CD14-positive monocyte (primary cell): Measurements from ENCODE around the gene MOB3B. TPM values are rescaled to one million over a fixed set of nuclear protein-coding genes. Genes with fewer than 3 reads are reported as not detected.

Experiments used
- DNase-seq, 3 donors: peaks; one replicate each; pipeline ENCODE4 v3.0.0-alpha.2; 2011 to 2022
- H2AFZ ChIP-seq: 2 replicates; pipeline ENCODE4 v1.6.0; 2012; ENCODE audit warnings: mild to moderate bottlenecking, low read depth, low read length, inconsistent platforms; ENCODE audit not compliant: insufficient read depth, poor library complexity, severe bottlenecking
- H3K27ac ChIP-seq, 2 donors: 1 replicate in 1 of 2; 2 replicates in 1 of 2; pipeline ENCODE4 v1.5.1; 2012 to 2013; ENCODE audit warnings: low read length in 2 of 2, control low read depth in 1 of 2, inconsistent platforms in 1 of 2, low read depth in 1 of 2, mild to moderate bottlenecking in 1 of 2
- H3K27me3 ChIP-seq, 2 donors: one replicate each; pipeline versions ENCODE4 v1.6.0 to v1.6.1; 2011 to 2013; ENCODE audit warnings: low read length in 2 of 2; ENCODE audit not compliant: control insufficient read depth in 2 of 2, insufficient read depth in 2 of 2
- H3K36me3 ChIP-seq, 2 donors: replicated peaks in 1 of 2; 1 replicate in 1 of 2; 2 replicates in 1 of 2; pipeline versions ENCODE4 v1.5.1 to v1.6.1; 2012 to 2013; ENCODE audit warnings: low read length in 2 of 2, control low read depth in 1 of 2, inconsistent platforms in 1 of 2, mild to moderate bottlenecking in 1 of 2; ENCODE audit not compliant: insufficient read depth in 2 of 2, control insufficient read depth in 1 of 2
- H3K4me1 ChIP-seq, 2 donors: 1 replicate in 1 of 2; 2 replicates in 1 of 2; pipeline versions ENCODE4 v1.5.1 to v1.6.1; 2012 to 2013; ENCODE audit warnings: low read length in 2 of 2, control low read depth in 1 of 2, inconsistent platforms in 1 of 2, mild to moderate bottlenecking in 1 of 2, moderate library complexity in 1 of 2; ENCODE audit not compliant: insufficient read depth in 2 of 2, control insufficient read depth in 1 of 2
- H3K4me2 ChIP-seq: replicated peaks from 2 replicates; pipeline ENCODE3; 2012; ENCODE audit warnings: low read length, moderate library complexity, mild to moderate bottlenecking; ENCODE audit not compliant: poor library complexity, severe bottlenecking; ENCODE audit errors: extremely low read depth
- H3K4me3 ChIP-seq, 3 experiments: fragments of 200-600 bp in 1 of 3; sonication (generic) in 1 of 3; replicated peaks in 1 of 3; 1 replicate in 2 of 3; 2 replicates in 1 of 3; pipeline ENCODE4 v1.5.1; 2011 to 2013; ENCODE audit warnings: low read length in 3 of 3, mild to moderate bottlenecking in 3 of 3, control low read depth in 2 of 3, low read depth in 2 of 3, inconsistent platforms in 1 of 3, moderate library complexity in 1 of 3
- H3K79me2 ChIP-seq: 2 replicates; pipeline ENCODE4 v1.6.0; 2012; ENCODE audit warnings: mild to moderate bottlenecking, control low read depth, inconsistent platforms, low read length, moderate library complexity; ENCODE audit not compliant: insufficient read depth
- H3K9ac ChIP-seq: 2 replicates; pipeline ENCODE4 v1.6.0; 2017; ENCODE audit warnings: low read length, mild to moderate bottlenecking; ENCODE audit not compliant: insufficient read depth, poor library complexity, severe bottlenecking
- H3K9me3 ChIP-seq, 2 donors: replicated peaks in 1 of 2; 1 replicate in 1 of 2; 2 replicates in 1 of 2; pipeline versions ENCODE4 v1.5.1 to v1.6.1; 2012 to 2013; ENCODE audit warnings: low read length in 2 of 2, control low read depth in 1 of 2; ENCODE audit not compliant: control insufficient read depth in 1 of 2, insufficient read depth in 1 of 2
- H4K20me1 ChIP-seq: 2 replicates; pipeline ENCODE4 v1.6.0; 2012; ENCODE audit warnings: mild to moderate bottlenecking, low read length, control low read depth, moderate library complexity; ENCODE audit not compliant: insufficient read depth
- H3K27ac Mint-ChIP-seq, 7 donors: one replicate each; pipeline ENCODE4 v1.8.0; 2020; ENCODE audit warnings: mild to moderate bottlenecking in 7 of 7, mixed read lengths in 7 of 7, moderate library complexity in 6 of 7, inconsistent platforms in 2 of 7
- H3K27me3 Mint-ChIP-seq, 3 donors: one replicate each; pipeline ENCODE4 v1.8.0; 2021 to 2022; ENCODE audit warnings: low read depth in 3 of 3, mild to moderate bottlenecking in 3 of 3, mixed read lengths in 3 of 3, moderate library complexity in 3 of 3, inconsistent platforms in 1 of 3
- H3K36me3 Mint-ChIP-seq, 2 donors: one replicate each; pipeline ENCODE4 v1.8.0; 2020; ENCODE audit warnings: mixed read lengths in 2 of 2, inconsistent platforms in 1 of 2, mild to moderate bottlenecking in 1 of 2
- H3K4me1 Mint-ChIP-seq: one replicate; pipeline ENCODE4 v1.8.0; 2020; ENCODE audit warnings: mild to moderate bottlenecking, mixed read lengths
- H3K4me3 Mint-ChIP-seq, 2 donors: one replicate each; pipeline ENCODE4 v1.8.0; 2020; ENCODE audit warnings: mild to moderate bottlenecking in 2 of 2, mixed read lengths in 2 of 2, moderate library complexity in 1 of 2
- H3K9me3 Mint-ChIP-seq, 7 donors: one replicate each; pipeline ENCODE4 v1.8.0; 2020 to 2022; ENCODE audit warnings: mixed read lengths in 7 of 7, mild to moderate bottlenecking in 6 of 7, moderate library complexity in 6 of 7, inconsistent platforms in 2 of 7
- CTCF ChIP-seq: fragments of 200-600 bp; IDR thresholded peaks from one replicate; pipeline ENCODE4 v1.8.0; 2022; ENCODE audit warnings: antibody characterized with exemption, mild to moderate bottlenecking
- WGBS: methylation state at CpG from one replicate; pipeline ENCODE4 v1.1.5; 2013; ENCODE audit warnings: missing lambda C conversion rate; ENCODE audit not compliant: insufficient coverage; 5-methylcytosine and 5-hydroxymethylcytosine counted together
- intact Hi-C, 2 donors: fragments of 100-400 bp; cut with micrococcal nuclease; formaldehyde crosslinking; loops; one replicate each; pipeline versions ENCODE4 v1.15.0 to v1.15.1; 2023
- polyA plus RNA-seq, 3 donors: library from polyadenylated mRNA; depleted of rRNA in 1 of 3; unstranded in 2 of 3; stranded (reverse) in 1 of 3; fragments of 300-500 nt in 2 of 3; fragments of >200 nt in 1 of 3; fragmentation: Illumina TruSeq in 2 of 3; gene quantifications; 1 replicate in 2 of 3; 2 replicates in 1 of 3; pipeline ENCODE4 v1.2.3, GENCODE V29; 2012 to 2021

Gene MOB3B
- polyA plus RNA-seq, 3 donors, result 1.2 to 2.2 (median 1.4) TPM

DNA sequence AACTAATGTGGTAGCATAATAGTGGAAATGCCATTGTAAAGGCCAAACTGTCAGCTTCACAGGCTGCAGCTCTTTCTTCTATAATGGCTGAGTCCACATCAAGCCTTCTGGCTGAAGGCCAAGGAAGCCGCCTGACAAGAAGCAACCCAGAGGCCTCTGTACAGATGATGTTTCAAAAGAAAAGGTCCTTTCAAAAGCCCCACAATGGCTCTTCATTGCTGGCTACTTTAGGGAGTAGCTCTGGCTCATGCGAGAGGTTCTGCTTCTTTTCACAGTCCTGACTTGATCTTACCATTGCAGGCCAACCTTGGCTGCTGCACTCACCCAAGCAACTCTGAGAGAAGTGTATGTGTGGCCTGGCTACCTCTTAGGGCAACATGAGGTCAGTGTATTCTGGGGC lies 178.2 kb downstream of the MOB3B start:
- Mint-ChIP-seq H3K36me3 (peaks cover 3 to 15% of the 10 kb centered on the region in 2 donors), H3K27ac (peak overlapping the region in 6 of 7 donors; percentile 68 to 92 (median 88)), H3K4me3 (no peak overlapping the region), H3K4me1 (peaks cover 56% of the 10 kb centered on the region), H3K27me3 (peaks cover 0 to 3% (median 3%) of the 10 kb centered on the region in 3 donors), H3K9me3 (no peaks in the 10 kb centered on the region)
- H2AFZ ChIP-seq, result no peak overlapping the region
- TF ChIP-seq CTCF, result no peak
- intact Hi-C loops, result no loop called here
- H4K20me1 ChIP-seq, result no peaks in the 10 kb centered on the region
- H3K4me3 ChIP-seq, result no peak overlapping the region
- peak overlapping the region in 1 of 2 donors; percentile 29 for H3K27ac ChIP-seq
- H3K4me2 ChIP-seq, result no peak overlapping the region
- H3K79me2 ChIP-seq, result no peaks in the 10 kb centered on the region
- H3K9me3 ChIP-seq, result no peaks in the 10 kb centered on the region
- WGBS, result 17% methylated on average over 1 of the region's 2 CpGs
- no peak overlapping the region for H3K9ac ChIP-seq
- peak in 2 of 3 donors; percentile 7 to 61 for DNase-seq
- no peaks in the 10 kb centered on the region for H3K27me3 ChIP-seq
- H3K4me1 ChIP-seq, result peaks cover 50 to 57% of the 10 kb centered on the region in 2 donors
- H3K36me3 ChIP-seq, result no peaks in the 10 kb centered on the region

- Histone ChIP-seq H3K9me3 (no peaks in the 10 kb centered on the region), H3K27ac (no peak overlapping the region), H3K79me2 (no peaks in the 10 kb centered on the region)
These were observed 179.1 kb downstream of the MOB3B start for GRCh38 chr9:27350382-27350976.

More at GRCh38 chr9:27350382-27350976, 179.1 kb downstream of the MOB3B start:
- DNase-seq, result no peak
- peaks cover 53% of the 10 kb centered on the region for H3K4me1 Mint-ChIP-seq
- Histone ChIP-seq H3K4me3 (no peak overlapping the region), H3K4me2 (no peak overlapping the region), H3K36me3 (no peaks in the 10 kb centered on the region), H3K9ac (no peak overlapping the region), H2AFZ (no peak overlapping the region), H3K27me3 (no peaks in the 10 kb centered on the region), H3K4me1 (peaks cover 47 to 48% of the 10 kb centered on the region in 2 donors), H4K20me1 (no peaks in the 10 kb centered on the region)
- H3K4me3 Mint-ChIP-seq, result no peak overlapping the region
- peaks cover 0 to 3% (median 3%) of the 10 kb centered on the region in 3 donors for H3K27me3 Mint-ChIP-seq
- peaks cover 3 to 15% of the 10 kb centered on the region in 2 donors for H3K36me3 Mint-ChIP-seq
- intact Hi-C loops, result no loop called here
- no peak for TF ChIP-seq CTCF
- no peaks in the 10 kb centered on the region for H3K9me3 Mint-ChIP-seq
- H3K27ac Mint-ChIP-seq, result peak overlapping the region in 1 of 7 donors; percentile 13
- no CpG with 5 or more reads among the region's 5 CpGs for WGBS
